GM13977 (cell line): ENCODE data around the gene ABLIM2.

ENCODE experiments used
- DNase-seq: peaks from one replicate; pipeline ENCODE4 v3.0.0; 2012; ENCODE audit warnings: low spot score
- in situ Hi-C: fragments of 300-500 bp; cut with MboI; formaldehyde crosslinking; loops from one replicate; pipeline ENCODE4 v1.12.0; 2022; ENCODE audit warnings: low sequenced_read_pairs, low pct_unique_long_range_greater_than_20kb, mixed read lengths, inconsistent platforms; ENCODE audit not compliant: unreplicated experiment
- TF ChIP-seq, protein P1 (sequence below): IDR thresholded peaks from 2 replicates; pipeline ENCODE4 v1.5.1; 2012; ENCODE audit warnings: mild to moderate bottlenecking, control low read depth; ENCODE audit not compliant: insufficient read depth; ENCODE audit errors: extremely low read depth, missing control alignments

The ABLIM2 gene

DNA sequence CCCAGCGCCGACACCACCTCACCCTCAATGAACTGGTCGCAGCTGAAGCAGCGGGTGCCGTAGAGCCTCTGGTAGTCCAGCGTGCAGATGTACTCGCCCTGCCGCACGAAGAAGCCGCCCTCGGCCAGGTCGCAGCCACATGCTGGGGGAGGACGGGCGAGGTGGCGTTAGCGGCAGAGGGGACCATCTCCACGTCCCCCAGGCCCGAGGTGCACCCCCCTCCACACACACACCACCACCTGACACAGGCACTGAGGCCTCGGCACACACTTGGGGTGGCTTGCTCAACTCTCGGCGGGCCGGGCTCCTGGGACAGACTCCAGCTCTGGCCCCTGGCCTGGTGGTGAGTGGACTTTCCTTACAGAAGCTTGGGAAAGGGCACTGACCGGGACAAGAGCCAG lies 61.5 kb downstream of the ABLIM2 start:
- DNase-seq: no peak
- in situ Hi-C loops: no loop called here
- TF ChIP-seq, protein P1, sequence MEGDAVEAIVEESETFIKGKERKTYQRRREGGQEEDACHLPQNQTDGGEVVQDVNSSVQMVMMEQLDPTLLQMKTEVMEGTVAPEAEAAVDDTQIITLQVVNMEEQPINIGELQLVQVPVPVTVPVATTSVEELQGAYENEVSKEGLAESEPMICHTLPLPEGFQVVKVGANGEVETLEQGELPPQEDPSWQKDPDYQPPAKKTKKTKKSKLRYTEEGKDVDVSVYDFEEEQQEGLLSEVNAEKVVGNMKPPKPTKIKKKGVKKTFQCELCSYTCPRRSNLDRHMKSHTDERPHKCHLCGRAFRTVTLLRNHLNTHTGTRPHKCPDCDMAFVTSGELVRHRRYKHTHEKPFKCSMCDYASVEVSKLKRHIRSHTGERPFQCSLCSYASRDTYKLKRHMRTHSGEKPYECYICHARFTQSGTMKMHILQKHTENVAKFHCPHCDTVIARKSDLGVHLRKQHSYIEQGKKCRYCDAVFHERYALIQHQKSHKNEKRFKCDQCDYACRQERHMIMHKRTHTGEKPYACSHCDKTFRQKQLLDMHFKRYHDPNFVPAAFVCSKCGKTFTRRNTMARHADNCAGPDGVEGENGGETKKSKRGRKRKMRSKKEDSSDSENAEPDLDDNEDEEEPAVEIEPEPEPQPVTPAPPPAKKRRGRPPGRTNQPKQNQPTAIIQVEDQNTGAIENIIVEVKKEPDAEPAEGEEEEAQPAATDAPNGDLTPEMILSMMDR: no peak

DNA sequence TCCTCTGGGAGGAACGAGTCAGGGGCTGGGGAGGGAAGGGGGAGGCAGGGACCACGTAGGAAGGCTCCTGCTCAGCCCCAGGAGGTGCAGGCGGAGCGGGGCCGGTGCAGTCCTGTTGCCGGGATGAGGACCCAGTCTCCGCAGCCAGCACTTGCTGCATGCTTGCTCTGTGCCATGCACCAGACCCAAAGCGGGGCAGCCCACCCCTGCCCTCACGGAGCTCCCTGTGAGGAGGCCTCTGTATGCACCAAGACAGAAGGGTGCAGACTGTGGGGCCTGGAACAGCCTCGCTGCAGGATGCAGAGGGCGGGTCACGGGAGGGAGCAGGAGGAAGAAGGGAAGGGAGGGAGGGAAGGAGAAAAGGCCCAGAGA lies 61.9 kb downstream of the ABLIM2 start:
- TF ChIP-seq, protein P1: no peak
- DNase-seq: no peak
- in situ Hi-C loops: no loop called here

DNA sequence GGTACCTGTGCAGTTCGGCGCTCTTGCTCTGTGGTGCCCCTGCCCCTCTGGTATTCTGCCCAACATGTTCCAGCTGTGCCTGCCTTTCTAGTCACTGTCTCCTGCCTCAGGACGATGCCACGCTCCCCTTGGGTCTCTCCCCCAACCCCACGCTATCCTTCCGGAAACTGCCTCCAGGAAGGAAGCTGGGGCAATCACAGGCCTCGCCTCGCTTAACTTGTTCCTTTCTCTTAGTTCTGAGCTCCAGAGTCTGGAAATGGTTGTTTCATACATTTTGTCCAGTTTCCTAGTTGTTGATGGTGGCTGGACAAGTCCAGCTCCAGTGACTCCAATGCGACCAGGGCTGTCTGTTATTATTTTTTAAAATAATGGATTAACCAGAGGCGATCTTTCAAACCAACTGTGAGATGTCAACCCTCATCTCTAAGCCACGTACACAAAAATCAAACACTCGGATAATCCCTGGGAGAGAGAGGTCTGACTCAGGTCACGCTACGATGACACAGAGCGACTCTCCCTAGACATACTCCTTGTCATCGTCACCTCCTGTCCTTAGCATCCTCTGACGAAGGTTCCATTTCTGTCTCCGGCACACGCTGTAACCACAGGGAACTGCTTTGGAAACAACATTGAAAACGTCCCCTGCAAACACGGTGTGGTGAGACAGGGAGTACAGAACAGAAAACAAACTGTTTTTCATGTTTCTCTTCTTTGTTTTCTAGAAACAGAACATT lies 62.5 kb downstream of the ABLIM2 start:
- DNase-seq: no peak
- in situ Hi-C loops: no loop called here

DNA sequence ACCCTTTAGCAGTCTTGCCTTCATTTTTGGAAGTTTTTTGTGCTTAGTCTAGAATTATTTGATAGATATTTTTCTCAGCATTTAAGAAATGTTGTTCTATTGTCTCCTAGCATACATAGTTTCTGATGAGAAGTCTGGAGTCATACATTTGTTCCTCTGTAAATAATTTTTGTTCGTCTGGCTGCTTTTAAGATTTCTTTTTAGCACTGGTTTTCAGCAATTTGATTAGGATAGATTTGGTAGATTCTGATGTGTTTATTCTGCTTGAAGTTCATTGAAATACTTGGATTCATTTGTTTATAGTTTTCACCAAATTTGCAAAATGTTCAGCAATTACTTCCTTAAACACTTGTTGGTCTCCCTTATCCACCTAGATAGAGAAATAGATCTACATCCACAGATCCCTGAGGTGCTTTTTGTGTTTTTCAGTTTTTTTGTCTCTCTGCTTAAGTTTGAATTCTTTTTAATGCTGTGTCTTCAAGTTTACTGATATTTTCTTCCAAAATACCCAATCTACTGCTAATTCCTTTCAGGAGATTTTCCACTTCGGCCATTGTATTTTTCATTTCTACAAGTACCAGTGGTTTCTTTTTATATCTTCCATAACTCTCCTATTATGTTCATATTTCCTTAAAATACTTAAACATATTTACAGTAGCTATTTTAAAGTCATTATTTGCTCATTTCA lies 64.9 kb downstream of the ABLIM2 start:
- TF ChIP-seq, protein P1: no peak
- in situ Hi-C loops: no loop called here
- DNase-seq: no peak

More for the DNA sequence above, 62.5 kb downstream of the ABLIM2 start:
- TF ChIP-seq, protein P1: no peak

DNA sequence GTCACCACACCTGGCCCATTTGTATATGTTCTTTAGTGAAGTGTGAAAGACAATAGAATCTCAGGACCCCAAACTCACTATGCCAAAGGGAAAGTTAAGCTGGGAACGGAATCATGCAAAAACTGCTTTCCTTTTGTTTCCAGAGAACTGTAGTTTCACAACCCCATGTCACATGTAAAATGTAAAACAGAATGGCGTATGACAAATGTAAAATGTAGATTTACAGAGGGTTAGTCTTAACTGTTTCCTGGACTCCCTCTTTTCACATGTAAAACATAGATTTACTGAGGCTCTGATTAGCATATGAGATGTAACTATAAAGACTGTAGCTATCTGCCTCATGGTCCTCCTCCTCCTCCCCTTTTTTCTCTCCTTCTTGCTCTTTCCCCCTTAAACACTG lies 66.3 kb downstream of the ABLIM2 start:
- in situ Hi-C loops: no loop called here
- DNase-seq: no peak
- TF ChIP-seq, protein P1: no peak

DNA sequence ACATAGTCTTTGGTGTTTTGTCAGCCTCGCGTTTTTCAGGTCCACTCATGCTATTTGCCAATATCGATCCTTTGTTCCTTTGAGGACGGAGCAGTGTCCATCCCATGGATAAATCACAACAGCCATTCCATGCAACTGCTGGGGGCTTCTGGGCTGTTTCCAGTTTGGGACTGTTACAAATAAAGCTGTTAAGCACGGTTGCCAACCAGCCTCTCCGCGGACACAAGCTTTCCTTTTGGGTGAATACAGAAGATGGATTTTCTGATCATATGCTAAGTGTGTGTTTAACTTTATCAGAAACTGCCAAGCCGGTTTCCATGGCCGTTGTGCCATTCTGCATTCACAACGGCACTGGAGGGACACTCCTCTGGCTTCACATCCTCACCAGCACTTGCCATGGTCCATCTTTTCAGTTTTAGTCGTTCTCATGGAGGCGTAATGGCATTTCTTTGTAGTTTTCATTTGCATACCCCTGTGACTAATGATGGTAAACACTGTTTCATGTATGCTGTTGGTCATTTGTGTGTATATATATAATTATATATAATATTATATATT lies 67.8 kb downstream of the ABLIM2 start:
- TF ChIP-seq, protein P1: no peak
- in situ Hi-C loops: no loop called here
- no peak for DNase-seq
